GM12801 (cell line): ENCODE data around the gene FADD.

ENCODE experiments used
- CTCF ChIP-seq: IDR thresholded peaks from one replicate; pipeline ENCODE4 v1.5.1; 2011; ENCODE audit warnings: control low read depth; ENCODE audit not compliant: insufficient read length; ENCODE audit errors: extremely low read depth

The FADD gene

GRCh38 chr11:70170596-70171210, 32.4 kb upstream of the FADD start:
- no peak for TF ChIP-seq CTCF

GRCh38 chr11:70173018-70173417, 30.1 kb upstream of the FADD start:
- TF ChIP-seq CTCF, result no peak

GRCh38 chr11:70174547-70175235, 28.4 kb upstream of the FADD start:
- no peak for TF ChIP-seq CTCF

- no peak for TF ChIP-seq CTCF
Observed at GRCh38 chr11:70175236-70175698, 27.8 kb upstream of the FADD start.

GRCh38 chr11:70176940-70177689, 26.0 kb upstream of the FADD start:
- no peak for TF ChIP-seq CTCF

- no peak for TF ChIP-seq CTCF
Observed at GRCh38 chr11:70180906-70181305, 22.2 kb upstream of the FADD start.

GRCh38 chr11:70182266-70182665, 20.8 kb upstream of the FADD start:
- no peak for TF ChIP-seq CTCF
